Activated CD4-positive, alpha-beta T cell treated with anti-CD3 and anti-CD28 coated beads for 48 hours (primary cell): ENCODE data around the gene HEXB.
A peak's percentile ranks its signal among the peaks of the same experiment; 100 is the strongest.

Experiments used
- DNase-seq: peaks from one replicate; pipeline ENCODE4 v3.0.0-alpha.2; 2020

The HEXB gene

DNA sequence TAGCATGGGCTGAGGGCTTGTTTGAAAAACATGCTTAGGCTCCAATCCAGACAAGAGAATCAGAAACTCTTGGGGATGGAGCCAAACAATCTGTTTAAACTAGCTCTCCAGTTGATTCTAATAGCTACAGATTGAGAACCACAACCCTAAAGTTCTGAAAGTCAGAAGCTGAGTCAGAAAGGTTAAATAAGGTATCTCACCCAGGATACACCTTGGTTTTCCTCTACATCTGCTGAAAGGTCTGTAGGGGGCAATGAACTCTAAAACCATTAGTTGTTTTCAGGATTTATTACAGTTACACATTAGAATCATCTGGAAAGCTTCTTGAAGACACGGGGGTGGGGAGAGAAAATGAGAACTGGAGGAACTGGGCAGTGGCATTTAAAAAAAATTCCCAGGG is 76.2 kb downstream of the HEXB start:
- no peak for DNase-seq

DNA sequence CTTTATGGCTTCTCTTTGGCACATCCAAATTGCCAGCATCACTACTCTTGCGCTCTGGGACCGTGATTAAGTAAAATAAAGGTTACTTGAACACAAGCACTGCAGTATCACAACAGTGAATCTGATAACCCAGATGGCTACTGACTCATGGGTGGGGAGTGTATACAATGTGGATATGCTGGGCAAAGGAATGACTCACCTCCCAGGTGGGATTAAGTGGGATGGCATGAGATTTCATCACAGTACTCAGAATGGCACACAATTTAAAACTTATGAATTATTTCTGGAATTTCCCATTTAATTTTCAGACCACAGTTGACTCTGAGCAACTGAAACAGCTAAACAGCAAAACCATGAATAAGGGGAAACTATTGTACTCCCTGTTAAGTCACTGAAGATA is 77.6 kb downstream of the HEXB start:
- DNase-seq = peak; percentile 39

DNA sequence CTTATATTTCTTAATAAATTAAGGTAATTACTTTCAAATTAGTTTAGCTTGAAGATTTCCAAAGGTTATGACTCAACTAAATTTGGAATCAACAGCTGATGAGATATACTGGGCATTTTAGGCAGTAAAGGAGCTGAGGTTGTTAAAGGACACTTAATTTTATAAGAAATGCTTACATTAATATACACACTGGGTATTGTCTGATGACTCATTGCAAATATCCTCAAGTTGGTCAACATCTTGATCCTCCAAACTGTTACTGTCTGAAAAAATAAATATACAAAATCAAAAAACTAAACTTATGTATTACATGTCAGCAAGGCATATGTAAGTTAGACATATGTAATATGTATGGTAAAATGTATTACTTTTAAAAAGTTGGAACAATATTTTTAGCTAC is 78.5 kb downstream of the HEXB start:
- DNase-seq = no peak

GRCh38 chr5:74765201-74765600 is 80.2 kb downstream of the HEXB start:
- no peak for DNase-seq

DNA sequence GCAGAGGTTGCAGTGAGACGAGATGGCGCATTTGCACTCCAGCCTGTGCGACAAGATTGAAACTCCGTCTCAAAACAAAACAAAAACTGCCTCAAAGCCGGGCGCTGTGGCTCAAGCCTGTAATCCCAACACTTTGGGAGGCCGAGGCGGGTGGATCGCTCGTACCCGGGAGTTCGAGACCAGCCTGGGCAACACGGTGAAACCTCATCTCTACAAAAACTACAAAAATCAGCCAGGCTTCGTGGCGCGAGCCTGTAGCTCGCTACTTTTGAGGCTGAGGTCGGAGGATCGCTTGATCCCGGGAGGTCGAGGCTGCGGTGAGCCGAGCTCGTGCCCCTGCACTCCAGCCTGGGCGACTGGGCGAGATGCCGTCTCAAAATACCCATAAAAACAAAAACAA is 80.9 kb downstream of the HEXB start:
- DNase-seq = no peak

GRCh38 chr5:74766418-74766848 is 81.4 kb downstream of the HEXB start:
- DNase-seq = peak; percentile 7

DNA sequence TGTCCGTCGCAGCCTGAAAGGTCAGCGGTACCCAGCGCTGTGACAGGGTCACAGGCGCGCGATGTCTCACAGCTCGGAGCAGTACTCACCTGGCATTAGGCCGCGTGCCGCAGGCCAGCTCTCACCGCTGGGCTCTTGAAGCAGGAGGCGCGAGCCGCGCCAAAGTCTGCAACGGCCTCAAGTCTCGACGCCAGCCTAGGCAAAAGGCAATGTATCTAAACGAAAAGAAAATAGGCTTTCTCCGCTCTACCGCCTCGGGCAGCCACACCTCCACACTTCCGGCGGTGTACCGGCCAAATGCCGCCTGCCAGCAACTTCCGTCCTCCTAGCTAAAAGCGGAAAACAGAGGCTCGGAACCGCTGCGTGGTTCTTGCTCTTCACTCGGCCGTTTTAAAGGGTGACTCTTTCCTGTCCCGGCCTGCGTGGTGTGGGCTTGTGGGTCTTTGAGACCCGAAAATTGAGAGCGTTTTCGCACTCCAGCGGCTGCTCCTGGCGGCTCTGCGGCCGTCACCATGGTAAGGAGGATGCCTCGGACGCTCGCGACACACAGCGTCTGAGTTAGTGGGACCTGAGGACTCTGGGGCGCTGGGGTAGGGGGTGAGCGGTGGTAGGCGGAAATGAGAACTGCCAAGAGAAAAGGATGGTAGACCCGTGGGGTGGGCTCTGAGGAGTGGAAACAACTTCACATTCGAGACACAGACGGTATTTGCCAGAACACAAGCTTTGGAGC is 82.0 kb downstream of the HEXB start, which contains the start of the genes GFM2 and NSA2:
GFM2 (minus strand) TSS at position 269 of the 730 bp plus-strand sequence. CDS start 3,375 bp downstream, outside the sequence.
NSA2 (plus strand) TSS at position 401 of the 730 bp plus-strand sequence; CDS start at position 513, 112 bp downstream.
- DNase-seq = peak; percentile 95

DNA sequence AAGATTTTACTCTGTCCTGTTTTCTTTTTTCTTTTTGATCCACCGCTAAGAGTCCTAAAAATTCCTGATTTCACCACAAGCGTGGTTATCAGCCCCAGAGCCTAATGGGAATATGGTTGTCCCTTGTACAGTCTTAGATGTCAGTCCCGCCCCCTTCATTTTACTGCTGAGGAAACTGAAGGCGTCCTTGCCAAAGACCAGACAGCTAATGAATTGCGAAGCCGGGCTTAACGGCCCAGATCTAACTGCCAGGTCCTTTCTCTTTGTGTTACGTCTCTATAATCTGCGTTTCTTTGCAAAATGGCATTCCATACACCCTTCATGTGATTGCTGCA is 82.5 kb downstream of the HEXB start:
- DNase-seq = peak; percentile 24
